Testis (tissue), 2 donors: ENCODE measurements around the gene NAA16.

ENCODE experiments used
- POLR2A ChIP-seq: fragments of 450-650 bp; IDR thresholded peaks from one replicate; pipeline ENCODE4 v1.6.1; 2017; ENCODE audit warnings: antibody characterized with exemption, mild to moderate bottlenecking, moderate library complexity
- TF ChIP-seq, protein P1 (sequence below), 3 experiments: fragments of 450-650 bp in 2 of 3; fragments of 200-600 bp in 1 of 3; sonication (generic) in 1 of 3; IDR thresholded peaks; one replicate each; pipeline ENCODE4 v1.5.1; 2016 to 2019; ENCODE audit warnings: antibody characterized with exemption in 3 of 3, mild to moderate bottlenecking in 2 of 3, moderate library complexity in 1 of 3

DNA sequence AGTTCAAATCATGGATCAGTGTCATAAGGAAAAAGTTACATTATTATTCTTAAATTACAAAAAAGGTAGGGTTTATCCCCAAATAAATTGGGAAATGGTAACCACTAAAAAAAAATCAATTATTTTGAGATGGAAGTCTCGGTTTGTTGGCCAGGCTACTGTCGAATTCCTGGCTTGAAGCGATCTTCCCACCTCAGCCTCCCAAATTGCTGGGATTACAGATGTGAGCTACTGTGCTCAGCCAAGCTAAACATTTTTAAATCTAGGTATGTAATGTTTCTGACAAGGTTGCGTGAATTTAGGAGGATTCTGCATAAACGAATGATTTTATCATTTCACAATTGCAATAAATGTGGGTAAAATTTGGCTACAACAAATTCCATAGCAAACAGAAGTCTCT is 2.0 kb downstream of the NAA16 start:
- TF ChIP-seq, protein P1, sequence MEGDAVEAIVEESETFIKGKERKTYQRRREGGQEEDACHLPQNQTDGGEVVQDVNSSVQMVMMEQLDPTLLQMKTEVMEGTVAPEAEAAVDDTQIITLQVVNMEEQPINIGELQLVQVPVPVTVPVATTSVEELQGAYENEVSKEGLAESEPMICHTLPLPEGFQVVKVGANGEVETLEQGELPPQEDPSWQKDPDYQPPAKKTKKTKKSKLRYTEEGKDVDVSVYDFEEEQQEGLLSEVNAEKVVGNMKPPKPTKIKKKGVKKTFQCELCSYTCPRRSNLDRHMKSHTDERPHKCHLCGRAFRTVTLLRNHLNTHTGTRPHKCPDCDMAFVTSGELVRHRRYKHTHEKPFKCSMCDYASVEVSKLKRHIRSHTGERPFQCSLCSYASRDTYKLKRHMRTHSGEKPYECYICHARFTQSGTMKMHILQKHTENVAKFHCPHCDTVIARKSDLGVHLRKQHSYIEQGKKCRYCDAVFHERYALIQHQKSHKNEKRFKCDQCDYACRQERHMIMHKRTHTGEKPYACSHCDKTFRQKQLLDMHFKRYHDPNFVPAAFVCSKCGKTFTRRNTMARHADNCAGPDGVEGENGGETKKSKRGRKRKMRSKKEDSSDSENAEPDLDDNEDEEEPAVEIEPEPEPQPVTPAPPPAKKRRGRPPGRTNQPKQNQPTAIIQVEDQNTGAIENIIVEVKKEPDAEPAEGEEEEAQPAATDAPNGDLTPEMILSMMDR (IDR thresholded peaks at IDR 0.05) = no peak
- TF ChIP-seq POLR2A = no peak
